HepG2 (cell line): ENCODE measurements around the gene GADD45A. TPM values are rescaled to one million over a fixed set of nuclear protein-coding genes. Genes with fewer than 3 reads are reported as not detected.

Experiments used
- BORCS8-MEF2B ChIP-seq: sonication (generic); formaldehyde crosslinking; IDR thresholded peaks from 2 replicates; pipeline ENCODE4 v1.8.0; 2022; ENCODE audit warnings: mild to moderate bottlenecking, missing genetic modification reagents
- GABPA ChIP-seq, 2 experiments: IDR thresholded peaks; 2 replicates each; pipeline ENCODE4 v1.6.1; 2011 to 2016; ENCODE audit warnings: low read depth in 2 of 2, low read length in 1 of 2, missing biosample characterization in 1 of 2, missing genetic modification characterization in 1 of 2
- GLI4 ChIP-seq: sonication (generic); formaldehyde crosslinking; IDR thresholded peaks from 2 replicates; pipeline ENCODE4 v1.5.1; 2020; ENCODE audit warnings: missing genetic modification reagents, mild to moderate bottlenecking, moderate library complexity, borderline replicate concordance
- KLF11 ChIP-seq: IDR thresholded peaks from 2 replicates; pipeline ENCODE4 v1.6.1; 2016; ENCODE audit warnings: missing compliant biosample characterization
- KMT2A ChIP-seq: sonication (generic); formaldehyde crosslinking; IDR thresholded peaks from 2 replicates; pipeline ENCODE4 v1.4.0; 2020; ENCODE audit warnings: missing genetic modification reagents
- MBD4 ChIP-seq: IDR thresholded peaks from 2 replicates; pipeline ENCODE4 v1.6.1; 2012; ENCODE audit warnings: low read length, inconsistent platforms, borderline replicate concordance
- NFIB ChIP-seq: sonication (generic); formaldehyde crosslinking; IDR thresholded peaks from 2 replicates; pipeline ENCODE4 v1.9.0; 2021; ENCODE audit warnings: missing genetic modification reagents, mild to moderate bottlenecking, borderline replicate concordance
- PAF1 ChIP-seq: IDR thresholded peaks from 2 replicates; pipeline ENCODE4 v1.6.1; 2016; ENCODE audit warnings: missing genetic modification reagents, missing compliant biosample characterization
- POLR2G ChIP-seq: fragments of 200-400 bp; formaldehyde crosslinking; IDR thresholded peaks from 2 replicates; pipeline ENCODE4 v1.6.1; 2018; ENCODE audit warnings: mild to moderate bottlenecking, low read depth, low read length, moderate library complexity
- PRPF4 ChIP-seq: fragments of 200-400 bp; formaldehyde crosslinking; IDR thresholded peaks from 2 replicates; pipeline ENCODE4 v1.6.1; 2016; ENCODE audit warnings: low read length, low read depth; ENCODE audit not compliant: poor library complexity, severe bottlenecking
- SALL1 ChIP-seq: sonication (generic); formaldehyde crosslinking; IDR thresholded peaks from 2 replicates; pipeline ENCODE4 v1.8.0; 2022; ENCODE audit warnings: mild to moderate bottlenecking, missing genetic modification reagents
- SMYD3 ChIP-seq: sonication (generic); formaldehyde crosslinking; IDR thresholded peaks from 2 replicates; pipeline ENCODE4 v1.8.1; 2023; ENCODE audit warnings: mild to moderate bottlenecking, missing genetic modification reagents
- TARDBP ChIP-seq: sonication (generic); formaldehyde crosslinking; IDR thresholded peaks from 2 replicates; pipeline ENCODE4 v1.8.0; 2022; ENCODE audit warnings: mild to moderate bottlenecking, missing genetic modification reagents
- WIZ ChIP-seq: sonication (generic); formaldehyde crosslinking; IDR thresholded peaks from 2 replicates; pipeline ENCODE4 v1.5.1; 2020; ENCODE audit warnings: mild to moderate bottlenecking, missing genetic modification reagents
- ZFP41 ChIP-seq: sonication (generic); formaldehyde crosslinking; IDR thresholded peaks from 2 replicates; pipeline ENCODE4 v1.4.0; 2020; ENCODE audit warnings: mild to moderate bottlenecking, missing genetic modification reagents, borderline replicate concordance
- ZNF331 ChIP-seq: sonication (generic); formaldehyde crosslinking; IDR thresholded peaks from 2 replicates; pipeline ENCODE4 v1.4.0; 2020; ENCODE audit warnings: missing genetic modification reagents
- polyA plus RNA-seq, 8 experiments: library from polyadenylated mRNA; depleted of rRNA in 3 of 8; stranded (reverse) in 7 of 8; unstranded in 1 of 8; fragments of >200 nt; fragmentation: Illumina TruSeq in 4 of 8; extraction: Trizol in 4 of 8; gene quantifications; 2 replicates each; pipeline versions ENCODE4 v1.2.1 to v1.2.3, GENCODE V29; 2011 to 2016; ENCODE audit warnings: low read depth in 4 of 8, missing spikeins in 1 of 8, mixed read lengths in 1 of 8; ENCODE audit not compliant: insufficient read depth in 1 of 8
- total RNA-seq, 5 experiments: library from RNA; depleted of rRNA; stranded (reverse); fragments of >200 nt; fragmentation: Illumina TruSeq; extraction: Trizol; gene quantifications; 2 replicates each; pipeline ENCODE4 v1.2.3, GENCODE V29; 2016; ENCODE audit warnings: low read depth in 1 of 5
- TF ChIP-seq, protein P1 (sequence below): sonication (generic); formaldehyde crosslinking; IDR thresholded peaks from 2 replicates; pipeline ENCODE4 v1.5.1; 2020; ENCODE audit warnings: mild to moderate bottlenecking, moderate library complexity, missing genetic modification reagents
- TF ChIP-seq, protein P2 (sequence below): sonication (generic); formaldehyde crosslinking; IDR thresholded peaks from 2 replicates; pipeline ENCODE4 v1.5.0; 2020; ENCODE audit warnings: mild to moderate bottlenecking, missing genetic modification reagents, borderline replicate concordance
- TF ChIP-seq, protein P3 (sequence below): IDR thresholded peaks from 2 replicates; pipeline ENCODE4 v1.6.1; 2016; ENCODE audit warnings: mild to moderate bottlenecking
- TF ChIP-seq, protein P4 (sequence below): sonication (generic); formaldehyde crosslinking; IDR thresholded peaks from 2 replicates; pipeline ENCODE4 v1.9.0; 2022; ENCODE audit warnings: missing genetic modification reagents, mild to moderate bottlenecking, borderline replicate concordance

Gene GADD45A
- total and polyA plus RNA-seq, 2 of the 13 experiments (the other 11 are each of a cell fraction or from before 2014, with no cell fraction given) = 33.2 to 46.2 TPM

DNA sequence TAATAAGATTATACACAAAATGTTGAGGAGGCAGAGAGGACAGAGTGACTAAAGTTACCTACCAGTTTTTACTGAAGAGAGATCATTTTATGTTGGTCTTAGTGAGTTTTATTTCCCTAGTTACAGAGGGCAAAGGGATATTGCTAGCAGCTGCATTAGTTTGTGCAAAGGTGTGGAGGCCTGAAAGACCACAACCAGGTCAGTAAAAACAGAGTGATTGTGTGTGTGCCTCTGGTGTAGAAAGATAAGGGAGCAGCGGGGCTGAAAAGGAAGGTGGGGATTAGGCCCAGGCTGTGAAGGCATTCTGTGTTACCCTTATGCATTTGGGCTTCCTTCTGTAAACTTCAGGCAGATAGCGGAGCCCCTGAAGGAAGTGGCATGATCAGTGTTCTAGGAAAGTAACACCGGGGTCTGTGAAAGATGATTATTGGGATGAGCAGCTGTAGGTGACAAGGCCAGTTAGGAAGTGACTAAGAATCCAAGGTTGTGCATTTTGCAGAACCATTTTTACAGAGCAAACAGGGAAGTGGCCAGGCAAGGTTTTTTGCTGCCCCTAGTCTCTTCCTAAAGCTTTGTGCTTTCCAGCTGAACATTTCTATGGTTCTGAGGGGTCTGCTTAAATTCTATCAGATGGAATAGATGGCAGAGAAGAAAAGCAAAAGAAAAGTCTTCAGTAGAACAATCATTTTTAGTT, 3.7 kb downstream of the GADD45A start (continued):
- TF ChIP-seq, protein P1, sequence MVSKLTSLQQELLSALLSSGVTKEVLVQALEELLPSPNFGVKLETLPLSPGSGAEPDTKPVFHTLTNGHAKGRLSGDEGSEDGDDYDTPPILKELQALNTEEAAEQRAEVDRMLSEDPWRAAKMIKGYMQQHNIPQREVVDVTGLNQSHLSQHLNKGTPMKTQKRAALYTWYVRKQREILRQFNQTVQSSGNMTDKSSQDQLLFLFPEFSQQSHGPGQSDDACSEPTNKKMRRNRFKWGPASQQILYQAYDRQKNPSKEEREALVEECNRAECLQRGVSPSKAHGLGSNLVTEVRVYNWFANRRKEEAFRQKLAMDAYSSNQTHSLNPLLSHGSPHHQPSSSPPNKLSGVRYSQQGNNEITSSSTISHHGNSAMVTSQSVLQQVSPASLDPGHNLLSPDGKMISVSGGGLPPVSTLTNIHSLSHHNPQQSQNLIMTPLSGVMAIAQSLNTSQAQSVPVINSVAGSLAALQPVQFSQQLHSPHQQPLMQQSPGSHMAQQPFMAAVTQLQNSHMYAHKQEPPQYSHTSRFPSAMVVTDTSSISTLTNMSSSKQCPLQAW (CRISPR knock-in tag) = 0 out of 2 replicates have a peak, but pooled peaks have one; percentile 19
- TF ChIP-seq, protein P2, sequence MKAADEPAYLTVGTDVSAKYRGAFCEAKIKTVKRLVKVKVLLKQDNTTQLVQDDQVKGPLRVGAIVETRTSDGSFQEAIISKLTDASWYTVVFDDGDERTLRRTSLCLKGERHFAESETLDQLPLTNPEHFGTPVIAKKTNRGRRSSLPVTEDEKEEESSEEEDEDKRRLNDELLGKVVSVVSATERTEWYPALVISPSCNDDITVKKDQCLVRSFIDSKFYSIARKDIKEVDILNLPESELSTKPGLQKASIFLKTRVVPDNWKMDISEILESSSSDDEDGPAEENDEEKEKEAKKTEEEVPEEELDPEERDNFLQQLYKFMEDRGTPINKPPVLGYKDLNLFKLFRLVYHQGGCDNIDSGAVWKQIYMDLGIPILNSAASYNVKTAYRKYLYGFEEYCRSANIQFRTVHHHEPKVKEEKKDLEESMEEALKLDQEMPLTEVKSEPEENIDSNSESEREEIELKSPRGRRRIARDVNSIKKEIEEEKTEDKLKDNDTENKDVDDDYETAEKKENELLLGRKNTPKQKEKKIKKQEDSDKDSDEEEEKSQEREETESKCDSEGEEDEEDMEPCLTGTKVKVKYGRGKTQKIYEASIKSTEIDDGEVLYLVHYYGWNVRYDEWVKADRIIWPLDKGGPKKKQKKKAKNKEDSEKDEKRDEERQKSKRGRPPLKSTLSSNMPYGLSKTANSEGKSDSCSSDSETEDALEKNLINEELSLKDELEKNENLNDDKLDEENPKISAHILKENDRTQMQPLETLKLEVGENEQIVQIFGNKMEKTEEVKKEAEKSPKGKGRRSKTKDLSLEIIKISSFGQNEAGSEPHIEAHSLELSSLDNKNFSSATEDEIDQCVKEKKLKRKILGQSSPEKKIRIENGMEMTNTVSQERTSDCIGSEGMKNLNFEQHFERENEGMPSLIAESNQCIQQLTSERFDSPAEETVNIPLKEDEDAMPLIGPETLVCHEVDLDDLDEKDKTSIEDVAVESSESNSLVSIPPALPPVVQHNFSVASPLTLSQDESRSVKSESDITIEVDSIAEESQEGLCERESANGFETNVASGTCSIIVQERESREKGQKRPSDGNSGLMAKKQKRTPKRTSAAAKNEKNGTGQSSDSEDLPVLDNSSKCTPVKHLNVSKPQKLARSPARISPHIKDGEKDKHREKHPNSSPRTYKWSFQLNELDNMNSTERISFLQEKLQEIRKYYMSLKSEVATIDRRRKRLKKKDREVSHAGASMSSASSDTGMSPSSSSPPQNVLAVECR (CRISPR knock-in tag) = no peak
- TF ChIP-seq GLI4 (CRISPR knock-in tag) (no peak), MBD4 (peak; percentile 59; the same call in 1 of the 2 replicates), ZNF331 (CRISPR knock-in tag) (no peak), WIZ (CRISPR knock-in tag) (0 out of 2 replicates have a peak, but pooled peaks have one; percentile 29), NFIB (no peak), SALL1 (CRISPR knock-in tag) (peak; percentile 28; the same call in 1 of the 2 replicates), PRPF4 (no peak), POLR2G (peak; percentile 91), TARDBP (peak; percentile 49; the same call in 1 of the 2 replicates), GABPA (IDR thresholded peaks at IDR 0.05; ENCODE audit: low read depth, low read length) (no peak), GABPA (CRISPR knock-in tag; IDR thresholded peaks at IDR 0.05; ENCODE audit: low read depth) (0 out of 2 replicates have a peak, but pooled peaks have one; percentile 18), KLF11 (no peak), SMYD3 (CRISPR knock-in tag) (0 out of 2 replicates have a peak, but pooled peaks have one; percentile 13), KMT2A (CRISPR knock-in tag) (no peak), PAF1 (CRISPR knock-in tag) (peak; percentile 87; the same call in 1 of the 2 replicates), ZFP41 (CRISPR knock-in tag) (no peak), BORCS8-MEF2B (CRISPR knock-in tag) (no peak)
- TF ChIP-seq, protein P3, sequence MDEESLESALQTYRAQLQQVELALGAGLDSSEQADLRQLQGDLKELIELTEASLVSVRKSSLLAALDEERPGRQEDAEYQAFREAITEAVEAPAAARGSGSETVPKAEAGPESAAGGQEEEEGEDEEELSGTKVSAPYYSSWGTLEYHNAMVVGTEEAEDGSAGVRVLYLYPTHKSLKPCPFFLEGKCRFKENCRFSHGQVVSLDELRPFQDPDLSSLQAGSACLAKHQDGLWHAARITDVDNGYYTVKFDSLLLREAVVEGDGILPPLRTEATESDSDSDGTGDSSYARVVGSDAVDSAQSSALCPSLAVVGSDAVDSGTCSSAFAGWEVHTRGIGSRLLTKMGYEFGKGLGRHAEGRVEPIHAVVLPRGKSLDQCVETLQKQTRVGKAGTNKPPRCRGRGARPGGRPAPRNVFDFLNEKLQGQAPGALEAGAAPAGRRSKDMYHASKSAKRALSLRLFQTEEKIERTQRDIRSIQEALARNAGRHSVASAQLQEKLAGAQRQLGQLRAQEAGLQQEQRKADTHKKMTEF (CRISPR knock-in tag) = peak; percentile 21; the same call in 1 of the 2 replicates
- TF ChIP-seq, protein P4, sequence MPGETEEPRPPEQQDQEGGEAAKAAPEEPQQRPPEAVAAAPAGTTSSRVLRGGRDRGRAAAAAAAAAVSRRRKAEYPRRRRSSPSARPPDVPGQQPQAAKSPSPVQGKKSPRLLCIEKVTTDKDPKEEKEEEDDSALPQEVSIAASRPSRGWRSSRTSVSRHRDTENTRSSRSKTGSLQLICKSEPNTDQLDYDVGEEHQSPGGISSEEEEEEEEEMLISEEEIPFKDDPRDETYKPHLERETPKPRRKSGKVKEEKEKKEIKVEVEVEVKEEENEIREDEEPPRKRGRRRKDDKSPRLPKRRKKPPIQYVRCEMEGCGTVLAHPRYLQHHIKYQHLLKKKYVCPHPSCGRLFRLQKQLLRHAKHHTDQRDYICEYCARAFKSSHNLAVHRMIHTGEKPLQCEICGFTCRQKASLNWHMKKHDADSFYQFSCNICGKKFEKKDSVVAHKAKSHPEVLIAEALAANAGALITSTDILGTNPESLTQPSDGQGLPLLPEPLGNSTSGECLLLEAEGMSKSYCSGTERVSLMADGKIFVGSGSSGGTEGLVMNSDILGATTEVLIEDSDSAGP (CRISPR knock-in tag) = no peak
